HK-2 (cell line): ENCODE data around the gene ROBO2.

Source experiments
- DNase-seq: peaks from one replicate; pipeline ENCODE4 v3.0.0-alpha.2; 2018; ENCODE audit not compliant: unreplicated experiment

The ROBO2 gene

DNA sequence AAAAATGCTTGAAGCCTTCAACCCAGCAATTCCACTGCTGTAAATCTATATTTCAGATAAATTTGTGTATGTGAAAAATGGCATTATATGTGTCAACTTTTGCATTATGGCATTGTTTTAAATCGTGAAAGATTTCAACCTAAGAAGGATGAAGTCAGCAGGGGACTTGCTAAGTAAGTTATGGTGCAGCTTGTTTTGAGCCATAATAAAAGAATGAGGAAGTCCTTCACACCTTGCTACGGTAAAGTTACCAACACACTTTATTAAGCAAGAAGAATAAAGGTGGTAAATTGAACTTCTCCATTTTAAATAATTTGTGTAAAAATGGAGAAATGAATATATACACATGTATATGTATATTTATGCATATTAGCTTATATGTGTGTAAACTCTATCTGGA, 371.4 kb downstream of the ROBO2 start:
- DNase-seq, result no peak

DNA sequence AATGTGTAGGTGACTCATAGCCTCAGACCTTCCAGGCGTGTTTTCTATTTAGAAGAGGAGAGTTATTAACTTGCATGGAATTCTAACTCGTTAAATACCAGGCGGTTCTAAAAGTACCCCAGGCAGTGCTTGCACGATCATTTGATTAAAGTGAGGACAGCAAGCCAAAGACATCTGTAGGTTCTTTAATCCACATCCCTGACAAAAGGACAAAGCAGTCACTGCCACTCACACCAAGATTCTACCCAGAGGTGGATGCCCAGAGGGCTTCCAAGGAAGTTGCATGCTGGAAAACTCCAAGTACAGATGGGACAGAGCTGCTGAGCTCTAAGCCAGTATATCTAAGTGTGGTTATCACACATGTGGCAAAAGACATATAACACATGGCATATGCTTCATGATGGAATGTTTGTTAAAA, 372.1 kb downstream of the ROBO2 start:
- no peak for DNase-seq

DNA sequence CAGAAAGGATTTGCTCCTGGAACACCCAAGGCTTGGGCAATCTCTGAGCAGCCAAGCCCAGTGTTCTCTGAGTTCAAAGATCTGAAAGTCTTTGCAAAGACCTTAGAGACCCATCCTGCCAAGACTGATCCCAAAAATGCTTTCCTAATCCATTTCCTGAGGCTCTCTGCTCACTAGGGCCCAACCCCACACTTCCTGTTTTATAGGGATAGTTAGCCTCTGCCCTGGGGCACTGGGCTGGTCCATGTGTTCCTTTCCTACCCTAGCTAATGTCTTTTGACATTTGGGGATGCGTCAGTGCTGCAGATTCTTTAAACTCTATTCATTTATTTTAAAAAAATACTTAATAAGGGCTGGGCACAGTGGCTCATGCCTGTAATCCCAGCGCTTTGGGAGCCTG, 372.7 kb downstream of the ROBO2 start:
- no peak for DNase-seq

DNA sequence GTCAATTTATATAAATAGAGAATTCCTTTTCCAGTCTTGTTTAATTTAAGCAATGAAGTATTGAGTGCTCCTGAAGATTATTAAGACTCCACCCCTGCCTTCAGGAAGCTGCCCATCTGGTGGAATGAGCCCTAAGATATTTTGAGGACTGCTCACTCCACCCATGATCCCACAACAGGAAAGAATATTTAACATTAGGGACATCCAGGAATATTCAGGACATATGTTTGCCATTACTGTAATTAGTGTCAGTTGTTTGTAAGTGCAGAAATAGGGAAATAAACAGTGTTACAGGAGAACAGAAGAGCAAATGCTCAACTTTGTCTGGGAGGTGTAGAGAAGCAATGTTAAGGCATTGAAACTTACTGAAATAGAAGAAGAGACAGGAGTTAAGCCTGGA, 375.0 kb downstream of the ROBO2 start:
- no peak for DNase-seq

DNA sequence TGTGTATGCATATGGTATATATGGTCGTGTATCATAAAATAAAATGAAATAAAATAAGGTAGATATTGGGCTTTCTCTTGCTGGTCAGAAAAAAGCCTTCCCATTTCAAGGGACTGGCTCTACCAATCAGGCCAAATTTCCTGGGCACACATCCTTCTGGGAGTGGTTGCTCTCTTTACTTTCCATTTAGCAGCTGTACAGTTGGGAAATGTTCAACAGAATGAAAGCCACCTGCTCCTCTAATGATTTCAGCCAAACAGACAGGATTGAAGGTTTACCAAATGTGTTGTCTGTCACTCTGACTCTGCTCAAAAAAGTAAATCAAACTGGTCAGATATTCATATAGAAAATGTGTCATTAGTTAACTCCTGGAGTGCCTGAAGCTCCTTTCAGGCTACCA, 380.4 kb downstream of the ROBO2 start:
- no peak for DNase-seq

DNA sequence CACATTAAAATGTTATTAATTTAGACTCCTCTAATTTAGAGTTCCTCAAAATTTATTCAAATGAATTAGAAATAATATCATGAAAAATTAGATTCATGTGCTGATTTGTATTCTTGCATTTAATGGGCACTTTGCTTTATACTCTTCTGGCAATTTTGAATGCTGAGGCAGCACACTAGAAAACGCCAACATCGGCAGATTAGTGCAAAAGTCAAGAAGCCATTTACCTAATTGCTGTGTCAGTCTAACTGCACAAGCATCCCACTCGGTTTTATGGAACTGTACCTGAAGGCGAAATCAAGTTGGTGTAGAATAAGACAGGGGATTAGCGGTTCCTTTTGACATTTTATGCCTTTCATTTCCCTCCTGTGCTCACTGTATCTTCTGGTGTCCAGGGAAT, 382.0 kb downstream of the ROBO2 start:
- DNase-seq, result no peak

DNA sequence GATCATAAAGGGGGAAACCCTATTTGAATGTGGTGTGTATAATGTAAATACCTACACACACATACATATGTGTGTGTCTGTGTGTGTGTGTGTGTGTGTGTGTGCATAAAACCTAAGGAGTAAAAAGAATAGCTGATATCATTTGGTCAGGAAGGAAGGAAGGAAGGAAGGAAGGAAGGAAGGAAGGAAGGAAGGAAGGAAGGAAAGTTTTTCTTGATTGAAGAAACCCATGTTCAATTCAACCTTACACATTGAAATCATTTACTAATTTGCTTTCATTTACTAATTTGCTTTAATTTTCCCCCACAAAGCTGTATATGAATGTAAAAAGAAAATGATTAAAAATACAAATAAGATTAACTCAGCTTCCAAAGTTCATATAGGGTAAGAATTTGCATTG, 386.6 kb downstream of the ROBO2 start:
- DNase-seq, result no peak

DNA sequence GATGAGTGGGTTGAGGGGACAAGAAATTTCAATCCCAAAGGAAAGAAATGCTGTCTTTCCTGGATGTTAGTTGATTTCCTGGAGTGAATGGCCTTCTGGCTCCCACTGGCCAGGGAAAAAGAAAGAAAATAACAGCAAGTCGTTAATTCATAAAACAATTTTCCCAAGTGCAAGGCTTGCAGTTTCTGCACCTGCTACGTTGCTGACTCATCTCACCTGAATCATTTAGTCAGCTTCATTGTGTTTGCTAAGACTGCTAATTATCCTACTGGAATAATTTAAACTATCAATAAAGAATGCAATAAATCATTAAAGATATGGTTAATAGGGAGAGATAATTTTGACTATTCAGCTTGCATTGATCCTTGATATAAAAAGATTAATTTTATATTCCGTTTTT, 387.6 kb downstream of the ROBO2 start:
- no peak for DNase-seq

DNA sequence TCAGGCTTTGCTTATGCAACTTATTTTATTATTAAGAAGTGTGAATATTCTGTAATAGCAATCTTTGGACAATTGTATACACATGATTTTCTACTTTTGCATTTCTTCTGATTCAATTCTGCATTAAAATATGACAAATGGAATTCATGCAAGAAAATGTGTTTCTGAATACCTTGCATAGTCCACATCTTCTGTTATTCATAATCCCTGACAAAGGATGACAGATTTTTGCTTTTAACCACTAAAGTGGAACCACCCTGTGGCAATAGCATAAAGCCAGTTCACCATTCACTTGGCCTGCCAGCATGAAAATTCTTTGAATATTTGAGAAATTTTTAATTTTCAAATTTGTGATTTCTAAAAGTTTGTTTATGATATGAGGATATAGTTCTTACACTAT, 397.0 kb downstream of the ROBO2 start:
- DNase-seq, result no peak

DNA sequence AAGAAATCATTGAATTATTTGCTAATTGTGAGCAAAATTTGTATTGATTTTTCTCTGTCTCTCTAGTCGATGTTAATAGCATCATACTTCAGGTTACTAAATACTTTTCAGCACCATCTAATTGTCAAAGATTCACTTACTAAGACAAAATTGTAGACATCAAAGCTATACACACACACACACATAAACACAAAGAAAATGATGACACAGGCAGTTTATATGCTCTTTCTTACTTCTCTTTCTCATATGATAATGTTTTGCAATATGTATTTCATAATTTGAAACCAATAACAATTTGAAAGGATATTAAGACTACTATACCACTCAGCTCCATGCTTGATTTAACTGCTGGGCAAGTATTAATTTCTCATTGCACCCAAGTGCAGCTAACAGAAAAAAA, 406.2 kb downstream of the ROBO2 start:
- DNase-seq, result no peak

DNA sequence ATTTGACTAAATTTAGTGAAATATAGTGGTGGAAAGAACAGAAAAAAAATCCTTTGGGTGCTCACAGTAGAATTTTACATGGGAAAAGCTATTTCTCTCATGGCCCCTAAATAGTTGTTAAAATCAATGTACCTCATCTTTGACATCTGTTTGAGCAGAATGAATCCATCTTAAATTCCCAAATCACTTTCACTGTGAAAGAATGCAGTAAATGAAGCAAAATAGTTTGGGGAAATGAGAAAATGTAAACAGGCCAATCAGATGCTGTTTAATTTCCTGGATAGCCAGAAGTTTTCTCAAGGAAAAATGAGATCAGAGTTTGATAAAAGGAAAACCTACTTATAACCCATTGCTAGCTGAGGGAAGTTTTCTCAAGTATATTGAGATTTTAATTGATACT, 406.9 kb downstream of the ROBO2 start:
- no peak for DNase-seq

DNA sequence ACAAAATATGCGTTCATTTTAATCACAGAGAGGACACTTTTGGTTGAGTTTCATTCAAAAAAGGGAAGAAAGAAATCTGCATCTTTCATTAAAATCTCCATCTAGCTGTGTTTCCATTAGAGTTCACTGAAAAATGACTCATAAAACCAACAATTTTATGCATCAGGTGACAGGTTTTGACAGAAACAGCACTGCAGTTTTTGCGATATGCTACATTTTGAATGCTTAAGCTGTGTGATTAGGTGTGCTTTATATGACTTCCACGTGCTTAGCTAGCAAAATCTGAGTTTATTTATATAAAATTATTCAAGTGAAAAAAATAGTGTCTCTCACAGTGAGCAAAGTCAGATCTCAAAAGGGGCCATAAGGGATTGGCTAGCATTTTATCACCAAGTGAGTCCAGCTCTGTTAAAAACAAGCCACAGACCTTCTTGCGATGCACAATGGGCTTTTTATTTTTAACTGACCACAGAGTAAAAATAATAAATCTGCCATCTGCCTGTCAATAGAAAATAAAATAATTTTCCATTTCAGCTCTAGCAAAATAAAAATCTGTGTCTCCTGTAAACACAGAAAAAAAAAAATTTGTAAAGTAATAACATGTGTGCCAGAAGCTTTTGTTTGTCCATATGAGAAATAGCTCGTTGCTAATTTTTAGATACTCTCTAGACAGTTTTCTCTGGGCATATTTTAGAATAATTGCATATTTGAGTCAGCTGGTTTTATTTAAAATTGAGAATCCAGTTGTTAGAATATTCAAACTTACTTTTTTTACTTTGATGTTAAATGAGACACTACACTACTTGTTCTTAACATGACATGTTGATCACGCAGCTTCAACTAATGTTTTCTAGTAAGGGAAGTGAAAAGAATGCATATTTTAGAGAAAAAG, 409.8 kb downstream of the ROBO2 start:
- no peak for DNase-seq

DNA sequence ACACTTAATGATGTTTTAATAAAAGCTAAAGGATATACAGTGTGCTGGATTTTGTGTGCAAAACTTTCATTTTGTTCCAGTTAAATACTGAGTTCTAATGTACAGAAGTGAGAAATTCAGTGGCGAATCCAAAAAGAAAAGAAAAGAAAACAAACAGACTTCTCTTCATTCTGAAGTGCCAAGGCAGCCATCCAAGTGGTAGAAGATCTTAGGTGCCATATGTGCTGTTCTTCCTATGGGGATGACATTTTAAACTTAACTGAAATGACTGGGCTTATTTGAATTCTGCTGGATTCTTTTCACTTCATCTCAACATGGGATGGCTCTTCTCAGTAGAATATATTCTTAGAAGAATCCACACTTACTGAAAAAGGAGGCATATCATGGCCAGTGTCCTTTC, 416.5 kb downstream of the ROBO2 start:
- DNase-seq, result no peak

DNA sequence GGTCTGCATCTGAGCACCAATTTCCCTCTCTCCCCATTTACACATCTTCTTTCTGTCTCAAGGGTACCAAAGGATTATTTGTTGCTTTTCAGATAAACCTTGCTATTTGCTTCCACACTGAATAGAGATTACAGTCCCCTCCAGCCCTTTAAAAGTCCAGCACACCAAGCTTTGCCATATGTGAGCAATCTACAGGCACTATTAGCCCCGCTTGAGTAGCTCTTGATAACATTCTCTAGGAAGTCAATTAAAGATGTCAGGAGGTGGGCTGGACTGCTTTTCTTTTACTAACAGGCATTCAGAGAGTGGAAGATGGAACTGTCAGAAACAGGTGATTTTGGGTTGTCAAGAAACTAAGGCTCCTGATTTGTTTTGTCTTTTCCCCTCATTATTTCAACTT, 417.0 kb downstream of the ROBO2 start:
- no peak for DNase-seq

DNA sequence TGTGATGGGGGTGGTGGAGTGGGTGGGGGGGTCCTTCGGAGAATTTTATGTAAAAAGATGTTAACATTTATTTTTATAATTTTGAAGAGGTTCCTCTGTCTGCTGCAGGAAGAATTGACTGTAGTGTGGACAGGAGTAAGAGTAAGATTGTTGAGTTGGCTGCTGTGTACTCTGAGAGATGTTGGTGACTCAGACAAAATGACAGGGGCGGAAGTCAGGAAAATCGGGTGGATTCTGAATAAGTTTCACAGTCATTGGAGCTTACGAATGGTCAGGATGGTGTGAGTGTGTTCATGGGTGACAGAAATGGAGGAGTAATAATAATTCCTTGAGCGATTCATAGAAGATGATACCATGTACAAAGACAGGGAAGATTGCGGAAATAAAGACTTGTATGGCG, 420.0 kb downstream of the ROBO2 start:
- DNase-seq, result no peak

DNA sequence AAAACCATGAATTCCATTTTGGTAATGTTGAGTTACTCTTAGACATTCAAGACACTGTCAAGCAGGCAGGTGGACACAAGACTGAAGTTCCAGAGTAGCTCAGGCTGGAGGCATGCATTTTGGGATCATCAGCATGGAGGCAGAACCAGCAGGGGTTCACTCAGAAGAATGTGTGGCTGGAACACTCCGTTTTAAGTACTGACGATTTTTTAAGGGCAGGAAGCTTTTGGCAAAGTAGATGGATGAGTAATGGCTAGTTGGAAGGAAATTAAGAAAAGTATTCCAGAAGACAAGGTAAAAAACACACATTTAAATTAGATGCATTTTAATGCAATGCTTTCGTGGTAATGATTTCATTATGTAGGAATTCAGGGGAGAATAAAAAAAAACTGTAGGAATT, 420.4 kb downstream of the ROBO2 start:
- no peak for DNase-seq

DNA sequence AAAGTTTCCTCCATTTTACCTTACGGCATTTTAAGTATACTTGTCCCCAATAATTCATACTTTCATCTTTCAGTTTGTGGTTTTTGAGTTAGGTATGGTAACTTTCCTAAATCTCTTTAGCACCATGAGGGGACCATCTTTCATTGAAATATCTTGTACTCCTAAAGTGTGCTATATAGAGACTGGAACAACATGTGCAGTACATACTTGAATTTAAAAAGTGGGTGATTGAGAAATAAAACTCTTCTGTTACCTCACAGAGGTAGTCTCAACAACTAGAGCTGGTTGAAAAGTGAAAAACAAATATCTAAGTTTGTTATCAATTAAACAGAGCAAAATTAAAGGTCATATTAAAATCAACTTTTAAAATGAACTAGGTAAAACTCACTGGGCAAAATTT, 423.1 kb downstream of the ROBO2 start:
- DNase-seq, result no peak

DNA sequence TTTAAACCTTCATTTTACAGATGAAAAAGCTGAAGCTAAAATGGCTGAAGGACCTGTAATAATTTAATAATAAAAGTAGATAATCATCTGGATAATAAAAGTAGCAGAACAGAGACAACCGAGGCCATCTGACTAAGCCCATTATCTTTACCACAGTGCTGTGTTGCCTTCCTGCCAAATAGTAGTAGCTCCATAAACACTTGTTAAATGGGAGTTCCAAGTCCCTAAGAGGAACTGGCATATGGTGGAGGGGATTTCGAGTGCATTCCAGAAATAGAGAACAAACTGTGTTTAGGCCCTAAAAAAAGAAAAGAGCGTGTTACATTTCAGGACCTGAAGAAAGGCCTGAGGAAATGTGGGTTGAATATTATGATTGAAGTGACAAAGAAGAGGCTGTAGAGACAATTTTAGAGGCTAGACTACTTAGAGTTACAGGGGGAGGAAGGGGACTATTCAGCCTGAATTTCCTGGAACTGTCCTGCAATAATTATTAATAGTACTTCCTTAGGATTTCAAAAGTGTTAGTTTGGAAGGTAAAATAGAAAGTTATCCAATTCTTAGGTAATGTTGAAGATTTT, 424.3 kb downstream of the ROBO2 start:
- DNase-seq, result no peak

DNA sequence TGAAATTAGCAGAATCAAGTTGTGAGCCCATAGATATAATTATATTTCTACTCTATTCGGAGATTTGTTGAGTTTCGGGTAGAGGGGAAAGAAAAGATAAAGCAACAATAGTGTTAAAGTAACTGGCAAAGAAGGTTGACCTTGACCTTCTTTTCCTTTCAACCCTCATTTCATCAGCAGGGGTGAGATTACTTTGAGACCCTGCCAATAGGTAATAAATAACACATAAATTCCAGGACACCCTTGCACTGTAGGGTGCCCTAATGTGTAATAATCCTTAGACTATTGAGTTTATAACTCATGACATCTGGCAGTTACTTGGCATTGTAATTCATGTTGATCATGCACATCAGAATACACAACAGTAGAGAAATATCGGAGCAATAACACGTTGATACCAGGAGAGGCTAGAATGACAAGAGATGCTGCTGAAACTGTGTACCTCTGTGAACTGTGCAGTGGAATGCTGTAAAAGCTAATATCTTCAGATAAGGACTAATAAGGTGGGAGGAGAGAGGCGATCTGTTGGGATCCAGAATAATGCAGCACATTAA, 426.7 kb downstream of the ROBO2 start:
- no peak for DNase-seq

DNA sequence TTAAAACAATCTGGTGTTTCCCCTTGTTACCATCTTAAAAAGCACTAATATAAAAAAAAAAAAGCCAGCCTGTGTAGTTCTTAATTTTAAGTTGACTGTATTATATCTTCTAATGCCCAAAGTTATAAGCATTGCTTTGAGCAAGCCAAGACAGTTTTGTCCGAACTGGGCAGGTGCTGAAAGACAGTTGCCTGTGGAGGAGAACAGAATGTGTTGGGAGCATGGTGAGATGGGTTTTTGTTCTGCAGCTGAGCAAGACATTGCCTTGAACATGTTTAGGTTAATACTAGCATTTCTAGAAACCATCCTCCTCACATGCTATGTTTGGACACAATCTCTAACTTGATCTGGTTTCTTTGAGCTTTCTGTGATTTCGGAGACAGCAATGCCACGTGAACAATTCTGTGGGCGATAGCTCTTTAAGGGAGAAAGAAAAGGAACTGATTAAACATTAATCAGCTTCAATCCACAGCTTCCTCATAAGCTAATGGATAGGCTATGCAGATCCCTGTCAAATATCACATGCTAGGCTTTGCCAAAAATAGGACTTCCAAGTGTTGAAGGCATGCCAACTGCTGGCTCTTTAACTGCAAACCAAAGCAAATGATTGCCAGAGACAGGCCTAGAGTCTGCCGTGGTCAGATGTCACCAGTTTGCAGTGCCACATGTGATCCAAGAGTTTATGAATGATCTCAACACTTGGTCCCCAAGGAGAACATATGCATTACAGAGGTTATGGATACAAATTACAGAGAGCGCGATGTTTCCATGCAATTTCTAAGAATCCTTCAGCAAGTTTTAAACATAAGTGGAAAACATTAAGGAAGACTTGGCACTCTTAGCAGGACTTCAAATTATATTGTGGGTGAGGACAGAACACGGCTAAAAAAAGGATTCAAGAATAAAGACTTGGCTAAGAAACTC, 428.1 kb downstream of the ROBO2 start:
- peak; percentile 22 for DNase-seq

DNA sequence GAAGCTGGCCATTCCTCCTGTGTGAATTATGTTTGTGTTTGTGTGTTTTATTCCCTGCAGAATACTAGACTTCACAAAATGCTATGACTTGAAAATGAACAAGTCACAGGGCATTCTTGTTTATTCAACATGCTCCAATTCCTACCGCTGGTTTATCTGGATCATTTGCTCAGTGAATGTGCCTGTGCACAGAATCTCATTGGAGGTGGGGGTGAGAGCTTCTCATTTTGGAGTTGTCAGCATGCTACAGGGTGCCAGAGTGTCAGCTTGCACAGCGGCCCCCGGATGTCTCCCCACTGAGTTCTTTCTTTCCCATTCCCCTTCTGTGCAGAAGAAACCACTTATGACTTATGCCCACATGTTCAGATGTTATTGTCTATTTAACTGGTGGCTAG, 428.7 kb downstream of the ROBO2 start:
- no peak for DNase-seq

DNA sequence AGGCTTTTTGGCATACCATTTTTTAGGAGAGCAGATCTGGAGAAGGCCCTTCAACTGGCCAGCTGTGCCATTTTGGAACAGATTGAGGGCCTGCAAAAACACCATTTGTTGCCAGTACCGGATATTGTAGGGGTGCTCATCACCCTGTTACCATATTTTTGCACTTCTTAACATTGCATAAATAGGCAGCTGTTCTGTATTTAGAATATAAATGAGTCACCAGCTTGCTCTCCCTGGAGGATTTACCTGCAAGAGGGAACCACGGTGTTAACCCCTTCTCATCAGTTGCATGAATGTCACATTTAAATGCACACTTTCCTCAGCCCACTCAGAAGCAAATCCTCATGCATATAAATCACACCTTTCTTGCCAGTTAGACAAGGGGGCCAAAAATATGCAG, 435.6 kb downstream of the ROBO2 start:
- DNase-seq, result no peak
